IMR-90 (cell line): ENCODE results near the gene GBA2. TPM values are rescaled to one million over a fixed set of nuclear protein-coding genes. Genes with fewer than 3 reads are reported as not detected.
A peak's percentile ranks its signal among the peaks of the same experiment; 100 is the strongest.

ENCODE experiments used
- ATAC-seq: fragments of 200-7000 bp; cut with Tn5 transposase; 2 replicates; pipeline ENCODE4 v1.9.1; 2020; ENCODE audit warnings: low read depth, mild to moderate bottlenecking, moderate library complexity
- BruUV-seq: library from RNA; stranded (reverse); fragments of 400-500 nt; replicated peaks from 2 replicates; lab custom pipeline; 2021; lab: Mats Ljungman, UMichigan
- CTCF ChIA-PET: fragments of 300-600 bp; formaldehyde crosslinking; extraction: SDS; loops from one replicate; lab custom pipeline; 2021; ENCODE audit warnings: antibody characterized with exemption; lab: Yijun Ruan, JAX
- POLR2A ChIA-PET: fragments of 300-600 bp; sonication (Branson Sonifier 250); formaldehyde crosslinking; loops from one replicate; lab custom pipeline; 2022; ENCODE audit warnings: antibody characterized with exemption; ENCODE audit not compliant: unreplicated experiment; lab: Charles Lee
- DNase-seq: peaks from one replicate; pipeline ENCODE4 v3.0.0; 2013
- H2AFZ ChIP-seq: replicated peaks from 2 replicates; pipeline ENCODE3; 2013; ENCODE audit warnings: low read length, mild to moderate bottlenecking; ENCODE audit not compliant: poor library complexity
- H2AK5ac ChIP-seq: 2 replicates; pipeline ENCODE4 v1.6.1; 2013; ENCODE audit warnings: low read depth, low read length, inconsistent platforms
- H2AK9ac ChIP-seq: replicated peaks from 2 replicates; pipeline ENCODE3; 2013; ENCODE audit warnings: mild to moderate bottlenecking, low read depth, low read length, moderate library complexity; ENCODE audit not compliant: poor library complexity
- H2BK120ac ChIP-seq: 2 replicates; pipeline ENCODE4 v1.6.1; 2013; ENCODE audit warnings: low read depth, low read length, inconsistent platforms
- H2BK15ac ChIP-seq: 3 replicates; pipeline ENCODE4 v1.6.1; 2013; ENCODE audit warnings: low read depth, low read length, inconsistent platforms
- H2BK20ac ChIP-seq: 2 replicates; pipeline ENCODE4 v1.6.1; 2013; ENCODE audit warnings: low read depth, mild to moderate bottlenecking, inconsistent platforms, low read length, moderate library complexity
- H2BK5ac ChIP-seq: 2 replicates; pipeline ENCODE4 v1.6.1; 2013; ENCODE audit warnings: mild to moderate bottlenecking, low read depth, low read length, inconsistent platforms; ENCODE audit not compliant: poor library complexity, severe bottlenecking
- H3K14ac ChIP-seq: replicated peaks from 2 replicates; pipeline ENCODE4 v1.6.1; 2013; ENCODE audit warnings: low read depth, low read length, inconsistent platforms
- H3K18ac ChIP-seq: 2 replicates; pipeline ENCODE4 v1.6.1; 2013; ENCODE audit warnings: low read depth, low read length, control low read depth
- H3K23ac ChIP-seq: 2 replicates; pipeline ENCODE4 v1.6.1; 2013; ENCODE audit warnings: low read depth, low read length, inconsistent platforms
- H3K27ac ChIP-seq: 2 replicates; pipeline ENCODE4 v1.5.1; 2013; ENCODE audit warnings: mild to moderate bottlenecking, control low read depth, low read length; ENCODE audit not compliant: insufficient read depth
- H3K27me3 ChIP-seq: 2 replicates; pipeline ENCODE4 v1.6.1; 2013; ENCODE audit warnings: low read length; ENCODE audit not compliant: control insufficient read depth, insufficient read depth
- H3K36me3 ChIP-seq: 2 replicates; pipeline ENCODE4 v1.6.1; 2013; ENCODE audit warnings: low read length, mixed read lengths; ENCODE audit not compliant: control insufficient read depth, insufficient read depth
- H3K4ac ChIP-seq: 2 replicates; pipeline ENCODE4 v1.6.1; 2013; ENCODE audit warnings: low read depth, low read length, inconsistent platforms
- H3K4me1 ChIP-seq: 2 replicates; pipeline ENCODE4 v1.6.1; 2013; ENCODE audit warnings: low read length, mixed read lengths; ENCODE audit not compliant: control insufficient read depth, insufficient read depth
- H3K4me2 ChIP-seq: 2 replicates; pipeline ENCODE4 v1.6.1; 2013; ENCODE audit warnings: low read depth, mild to moderate bottlenecking, control low read depth, low read length, moderate library complexity
- H3K4me3 ChIP-seq: 2 replicates; pipeline ENCODE4 v1.5.1; 2013; ENCODE audit warnings: low read depth, mild to moderate bottlenecking, control low read depth, low read length, moderate library complexity; ENCODE audit not compliant: insufficient read depth
- H3K56ac ChIP-seq: 2 replicates; pipeline ENCODE4 v1.6.1; 2013; ENCODE audit warnings: low read length, inconsistent platforms; ENCODE audit not compliant: insufficient read depth; ENCODE audit errors: extremely low read depth
- H3K79me1 ChIP-seq, 2 experiments: 2 replicates each; pipeline ENCODE4 v1.6.1; 2013; ENCODE audit warnings: low read length in 2 of 2, inconsistent platforms in 1 of 2, low read depth in 1 of 2
- H3K9ac ChIP-seq: 2 replicates; pipeline ENCODE4 v1.6.1; 2013; ENCODE audit warnings: low read depth, low read length, control low read depth
- H3K9me1 ChIP-seq: 2 replicates; pipeline ENCODE4 v1.6.1; 2013; ENCODE audit warnings: low read length, inconsistent platforms; ENCODE audit not compliant: insufficient read depth
- H3K9me3 ChIP-seq: 2 replicates; pipeline ENCODE4 v1.6.1; 2013; ENCODE audit warnings: low read length; ENCODE audit not compliant: control insufficient read depth, insufficient read depth
- H4K20me1 ChIP-seq: 2 replicates; pipeline ENCODE4 v1.6.1; 2013; ENCODE audit warnings: low read length, inconsistent platforms; ENCODE audit not compliant: insufficient read depth
- H4K5ac ChIP-seq: 2 replicates; pipeline ENCODE4 v1.6.1; 2013; ENCODE audit warnings: mild to moderate bottlenecking, low read depth, low read length, control low read depth
- H4K8ac ChIP-seq, 2 experiments: 2 replicates each; pipeline ENCODE4 v1.6.1; 2013; ENCODE audit warnings: low read depth in 2 of 2, low read length in 2 of 2, control low read depth in 1 of 2, inconsistent platforms in 1 of 2
- H4K91ac ChIP-seq: 2 replicates; pipeline ENCODE4 v1.6.1; 2013; ENCODE audit warnings: low read depth, low read length, inconsistent platforms; ENCODE audit not compliant: insufficient read depth
- BHLHE40 ChIP-seq: fragments of 150-350 bp; IDR thresholded peaks from 2 replicates; pipeline ENCODE4 v1.6.1; 2016; ENCODE audit warnings: mild to moderate bottlenecking, low read depth, low read length
- CHD1 ChIP-seq: IDR thresholded peaks from 2 replicates; pipeline ENCODE4 v1.6.1; 2012; ENCODE audit warnings: low read depth, low read length, improper control_type of control experiment
- CTCF ChIP-seq: conservative IDR thresholded peaks from 2 replicates; pipeline ENCODE4 v1.5.1; 2012; ENCODE audit warnings: mild to moderate bottlenecking, low read depth, low read length, improper control_type of control experiment
- FOS ChIP-seq: fragments of 150-350 bp; IDR thresholded peaks from 2 replicates; pipeline ENCODE4 v1.6.1; 2016; ENCODE audit warnings: low read depth, low read length
- MAZ ChIP-seq: IDR thresholded peaks from 2 replicates; pipeline ENCODE4 v1.6.1; 2012; ENCODE audit warnings: low read depth, mild to moderate bottlenecking, low read length, improper control_type of control experiment, moderate library complexity, borderline replicate concordance
- NFE2L2 ChIP-seq: fragments of 150-350 bp; IDR thresholded peaks from 2 replicates; pipeline ENCODE4 v1.6.1; 2016; ENCODE audit warnings: low read depth, mild to moderate bottlenecking, low read length
- RAD21 ChIP-seq: IDR thresholded peaks from 2 replicates; pipeline ENCODE4 v1.6.1; 2012; ENCODE audit warnings: low read length, improper control_type of control experiment
- RCOR1 ChIP-seq: IDR thresholded peaks from 2 replicates; pipeline ENCODE4 v1.6.1; 2012; ENCODE audit warnings: mild to moderate bottlenecking, low read length, improper control_type of control experiment; ENCODE audit not compliant: insufficient replicate concordance
- RFX5 ChIP-seq: IDR thresholded peaks from 2 replicates; pipeline ENCODE4 v1.8.0; 2012; ENCODE audit warnings: low read depth, mild to moderate bottlenecking, low read length, moderate library complexity
- USF2 ChIP-seq: fragments of 150-350 bp; IDR thresholded peaks from 2 replicates; pipeline ENCODE4 v1.6.1; 2017; ENCODE audit warnings: mild to moderate bottlenecking, antibody characterized with exemption, low read length, low read depth
- WGBS, 2 experiments: methylation state at CpG; one replicate each; pipeline versions ENCODE4 v1.1.5 to v1.1.7; 2013; ENCODE audit warnings: missing lambda C conversion rate in 2 of 2; ENCODE audit not compliant: insufficient read length in 1 of 2; ENCODE audit errors: extremely low coverage in 2 of 2; 5-methylcytosine and 5-hydroxymethylcytosine counted together
- dilution Hi-C: fragments of 300-500 bp; cut with HindIII; formaldehyde crosslinking; loops from one replicate; pipeline ENCODE4 v1.14.3; 2018; ENCODE audit warnings: low sequenced_read_pairs; ENCODE audit not compliant: unreplicated experiment
- in situ Hi-C: fragments of 300-500 bp; cut with MboI; formaldehyde crosslinking; loops from 3 replicates; pipeline ENCODE4 v1.14.3; 2019; ENCODE audit warnings: low sequenced_read_pairs, inconsistent platforms, mixed read lengths
- intact Hi-C: fragments of 100-400 bp; cut with micrococcal nuclease; formaldehyde crosslinking; loops from 2 replicates; pipeline ENCODE4 v1.10.0; 2022
- polyA plus RNA-seq, 3 experiments: library from polyadenylated mRNA; depleted of rRNA; stranded (reverse); fragments of >200 nt; gene quantifications; 2 replicates each; pipeline ENCODE4 v1.2.3, GENCODE V29; 2012; ENCODE audit warnings: low replicate concordance in 1 of 3
- total RNA-seq: library from RNA; depleted of rRNA; stranded (reverse); fragments of >200 nt; gene quantifications from 2 replicates; pipeline ENCODE4 v1.2.3, GENCODE V29; 2012
- TF ChIP-seq, protein P1 (sequence below): fragments of 150-350 bp; IDR thresholded peaks from 2 replicates; pipeline ENCODE4 v1.6.1; 2016; ENCODE audit warnings: low read depth, mild to moderate bottlenecking, low read length, moderate library complexity, borderline replicate concordance

Gene GBA2
- total and polyA plus RNA-seq, 2 of the 4 experiments (the other 2 are of a cell fraction) = 18.1 to 38.2 TPM

DNA sequence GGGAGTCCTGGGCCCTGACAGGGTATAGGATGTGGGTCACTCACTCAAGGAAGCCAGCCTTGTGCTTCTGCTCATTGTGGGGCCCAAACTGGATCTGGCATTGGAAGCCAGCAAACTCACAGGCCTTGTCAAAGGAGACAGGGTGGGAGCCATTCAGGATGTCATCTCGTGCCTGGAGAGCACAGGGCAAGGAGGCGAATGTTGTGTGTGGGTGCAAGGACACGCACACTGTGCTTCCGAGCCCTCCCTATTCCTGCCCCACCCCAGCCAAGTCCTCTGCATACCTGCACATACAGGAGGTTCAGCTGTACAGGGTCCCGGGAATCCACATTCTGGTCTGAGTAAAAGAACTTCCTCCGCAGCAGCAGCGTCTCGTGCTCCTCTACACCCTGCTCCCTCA, 25.1 kb downstream of the GBA2 start:
- Histone ChIP-seq H3K18ac (no peak overlapping the region), H2BK20ac (no peak overlapping the region), H4K8ac (no peak overlapping the region), H4K5ac (no peak overlapping the region), H2BK120ac (no peak overlapping the region), H3K36me3 (peaks cover 62% of the 10 kb centered on the region), H2AK9ac (no peak overlapping the region), H3K79me1 (peaks cover 53 to 88% of the 10 kb centered on the region in 2 experiments), H3K4me1 (peaks cover 17% of the 10 kb centered on the region), H3K9me3 (no peaks in the 10 kb centered on the region), H3K56ac (no peak overlapping the region), H3K4me2 (no peak overlapping the region), H3K4ac (no peak overlapping the region), H3K9ac (no peak overlapping the region), H3K27me3 (no peaks in the 10 kb centered on the region), H3K14ac (no peak overlapping the region), H2BK15ac (no peak overlapping the region), H4K91ac (no peak overlapping the region), H4K20me1 (peaks cover 40% of the 10 kb centered on the region), H2AK5ac (no peak overlapping the region), H2AFZ (no peak overlapping the region), H3K4me3 (no peak overlapping the region), H2BK5ac (peak overlapping the region; percentile 8), H3K27ac (no peak overlapping the region), H3K9me1 (peaks cover 7% of the 10 kb centered on the region; the same call in 1 of the 2 replicates), H3K23ac (no peak overlapping the region)
- ChIA-PET CTCF (interaction anchor here (0.6 to 1.0 kb wide), 2 partner anchors 28 to 39 kb away, joined by 3 read pairs; no protein-coding TSS in a partner anchor), POLR2A (no interaction called here)
- no peak for DNase-seq
- intact Hi-C loops (no loop called here), in situ Hi-C loops (no loop called here), dilution Hi-C loops (no loop called here)
- BruUV-seq = no TSS peak
- WGBS, 2 experiments = no CpG with 5 or more reads among the region's 8 CpGs
- ATAC-seq = no peak
- no peak for TF ChIP-seq NFE2L2
- no peak for TF ChIP-seq RFX5
- no peak for TF ChIP-seq RCOR1
- TF ChIP-seq CTCF = no peak
- no peak for TF ChIP-seq FOS
- TF ChIP-seq CHD1 = no peak
- no peak for TF ChIP-seq RAD21
- no peak for TF ChIP-seq MAZ
- TF ChIP-seq BHLHE40 = no peak
- TF ChIP-seq USF2 = no peak
- TF ChIP-seq, protein P1, sequence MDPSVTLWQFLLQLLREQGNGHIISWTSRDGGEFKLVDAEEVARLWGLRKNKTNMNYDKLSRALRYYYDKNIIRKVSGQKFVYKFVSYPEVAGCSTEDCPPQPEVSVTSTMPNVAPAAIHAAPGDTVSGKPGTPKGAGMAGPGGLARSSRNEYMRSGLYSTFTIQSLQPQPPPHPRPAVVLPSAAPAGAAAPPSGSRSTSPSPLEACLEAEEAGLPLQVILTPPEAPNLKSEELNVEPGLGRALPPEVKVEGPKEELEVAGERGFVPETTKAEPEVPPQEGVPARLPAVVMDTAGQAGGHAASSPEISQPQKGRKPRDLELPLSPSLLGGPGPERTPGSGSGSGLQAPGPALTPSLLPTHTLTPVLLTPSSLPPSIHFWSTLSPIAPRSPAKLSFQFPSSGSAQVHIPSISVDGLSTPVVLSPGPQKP = no peak
